Activated T-cell treated with anti-CD3 and anti-CD28 coated beads, Interleukin-2, amount 50 U/mL, for 24 hours (primary cell): ENCODE data around the gene VPS18.

Experiments used
- DNase-seq: peaks from one replicate; pipeline ENCODE4 v3.0.0-alpha.2; 2020
- H3K27ac Mint-ChIP-seq: 2 replicates; pipeline ENCODE4 v1.8.0; 2020; ENCODE audit warnings: mild to moderate bottlenecking, mixed read lengths
- H3K27me3 Mint-ChIP-seq: 2 replicates; pipeline ENCODE4 v1.8.0; 2020; ENCODE audit warnings: mixed read lengths
- H3K36me3 Mint-ChIP-seq: 2 replicates; pipeline ENCODE4 v1.8.0; 2020; ENCODE audit warnings: low read depth, mixed read lengths
- H3K4me1 Mint-ChIP-seq: 2 replicates; pipeline ENCODE4 v1.8.0; 2020; ENCODE audit warnings: low read depth, mixed read lengths
- H3K4me3 Mint-ChIP-seq: 2 replicates; pipeline ENCODE4 v1.8.0; 2020; ENCODE audit warnings: mild to moderate bottlenecking, moderate library complexity, mixed read lengths
- H3K9me3 Mint-ChIP-seq: 2 replicates; pipeline ENCODE4 v1.8.0; 2020; ENCODE audit warnings: mixed read lengths

VPS18 gene

GRCh38 chr15:40918146-40918798, 24.0 kb downstream of the VPS18 start:
- H3K9me3 Mint-ChIP-seq, result no peaks in the 10 kb centered on the region
- no peak overlapping the region for H3K4me3 Mint-ChIP-seq
- H3K27ac Mint-ChIP-seq, result no peak overlapping the region
- DNase-seq, result no peak
- no peaks in the 10 kb centered on the region for H3K4me1 Mint-ChIP-seq
- H3K27me3 Mint-ChIP-seq, result no peaks in the 10 kb centered on the region
- no peaks in the 10 kb centered on the region for H3K36me3 Mint-ChIP-seq

GRCh38 chr15:40918799-40919392, 24.6 kb downstream of the VPS18 start:
- H3K4me1 Mint-ChIP-seq, result no peaks in the 10 kb centered on the region
- H3K27me3 Mint-ChIP-seq, result no peaks in the 10 kb centered on the region
- H3K36me3 Mint-ChIP-seq, result no peaks in the 10 kb centered on the region

DNA sequence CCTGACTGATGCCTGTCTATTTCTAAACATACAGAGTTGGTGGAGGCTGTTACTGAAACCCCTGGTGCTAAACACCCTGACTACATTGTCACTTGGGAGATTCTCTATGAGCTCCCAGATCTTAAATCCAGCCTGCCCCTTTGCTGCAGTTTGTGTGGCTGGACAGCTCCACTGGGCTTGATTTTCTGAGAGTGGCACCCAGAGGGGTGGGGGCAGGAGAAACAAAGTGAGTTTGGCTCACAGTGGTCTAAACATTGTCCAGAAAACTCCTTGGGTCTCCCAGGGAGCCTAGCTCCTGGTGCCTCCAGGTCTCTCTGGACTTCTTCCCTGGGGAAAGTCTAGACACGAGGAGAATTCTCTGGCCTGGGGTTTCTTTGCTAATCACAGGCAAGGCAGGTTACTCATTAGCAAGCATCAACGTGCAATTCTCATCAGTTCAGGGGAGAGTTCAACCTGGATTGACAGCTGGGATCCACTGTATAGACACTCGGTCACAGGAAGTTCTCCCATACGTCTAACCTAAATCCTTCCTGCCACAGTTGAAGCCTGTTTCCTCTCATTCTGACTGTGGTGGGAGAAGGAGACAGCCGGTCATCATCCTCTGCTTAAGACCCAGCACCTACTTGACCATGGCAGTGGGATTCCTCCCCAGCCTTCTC, 27.8 kb downstream of the VPS18 start:
- Mint-ChIP-seq H3K9me3 (no peaks in the 10 kb centered on the region), H3K27me3 (peaks cover 29% of the 10 kb centered on the region), H3K4me1 (peaks cover 11% of the 10 kb centered on the region), H3K27ac (no peak overlapping the region), H3K36me3 (no peaks in the 10 kb centered on the region), H3K4me3 (no peak overlapping the region)
- DNase-seq, result no peak

More at GRCh38 chr15:40918799-40919392, 24.6 kb downstream of the VPS18 start:
- DNase-seq, result no peak
- Mint-ChIP-seq H3K4me3 (no peak overlapping the region), H3K9me3 (no peaks in the 10 kb centered on the region), H3K27ac (no peak overlapping the region)

GRCh38 chr15:40922608-40923005, 28.4 kb downstream of the VPS18 start:
- Mint-ChIP-seq H3K4me1 (peaks cover 14% of the 10 kb centered on the region), H3K27ac (no peak overlapping the region), H3K9me3 (no peaks in the 10 kb centered on the region), H3K4me3 (no peak overlapping the region), H3K27me3 (peaks cover 33% of the 10 kb centered on the region), H3K36me3 (no peaks in the 10 kb centered on the region)
- no peak for DNase-seq

DNA sequence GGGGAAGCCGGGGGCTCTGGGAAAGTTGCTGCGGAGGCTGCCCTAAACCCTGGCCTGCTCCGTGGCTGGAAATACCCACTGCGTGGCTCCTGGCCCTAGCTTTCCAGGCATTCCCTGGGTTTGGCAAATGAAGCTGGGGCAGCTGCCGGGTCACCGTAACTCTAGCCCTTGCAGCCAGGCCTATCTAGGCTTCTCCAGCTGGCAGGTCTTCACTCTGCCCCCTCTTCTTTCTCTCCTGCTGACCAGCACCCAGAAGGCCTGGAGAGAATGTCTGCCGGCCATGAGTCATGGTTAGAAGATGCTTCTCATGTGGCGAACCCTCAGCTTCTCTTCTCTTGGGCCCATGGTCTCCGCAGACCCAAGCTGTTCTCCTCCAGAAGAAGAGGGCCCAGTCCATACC, 29.3 kb downstream of the VPS18 start:
- H3K4me1 Mint-ChIP-seq, result peaks cover 17% of the 10 kb centered on the region
- H3K36me3 Mint-ChIP-seq, result no peaks in the 10 kb centered on the region
- H3K9me3 Mint-ChIP-seq, result no peaks in the 10 kb centered on the region
- H3K4me3 Mint-ChIP-seq, result no peak overlapping the region
- no peak overlapping the region for H3K27ac Mint-ChIP-seq
- DNase-seq, result no peak
- H3K27me3 Mint-ChIP-seq, result peaks cover 39% of the 10 kb centered on the region

- Mint-ChIP-seq H3K27ac (no peak overlapping the region), H3K36me3 (no peaks in the 10 kb centered on the region), H3K27me3 (peaks cover 59% of the 10 kb centered on the region), H3K9me3 (no peaks in the 10 kb centered on the region), H3K4me3 (no peak overlapping the region), H3K4me1 (peaks cover 33% of the 10 kb centered on the region)
- no peak for DNase-seq
Measured at GRCh38 chr15:40925495-40925862, 31.2 kb downstream of the VPS18 start.

- peak; percentile 60 for DNase-seq
- peak overlapping the region; percentile 23 for H3K4me3 Mint-ChIP-seq
- H3K36me3 Mint-ChIP-seq, result no peaks in the 10 kb centered on the region
- peaks cover 64% of the 10 kb centered on the region for H3K27me3 Mint-ChIP-seq
- H3K9me3 Mint-ChIP-seq, result no peaks in the 10 kb centered on the region
- no peak overlapping the region for H3K27ac Mint-ChIP-seq
- H3K4me1 Mint-ChIP-seq, result peaks cover 39% of the 10 kb centered on the region
Measured at GRCh38 chr15:40925863-40926658, 31.8 kb downstream of the VPS18 start.

DNA sequence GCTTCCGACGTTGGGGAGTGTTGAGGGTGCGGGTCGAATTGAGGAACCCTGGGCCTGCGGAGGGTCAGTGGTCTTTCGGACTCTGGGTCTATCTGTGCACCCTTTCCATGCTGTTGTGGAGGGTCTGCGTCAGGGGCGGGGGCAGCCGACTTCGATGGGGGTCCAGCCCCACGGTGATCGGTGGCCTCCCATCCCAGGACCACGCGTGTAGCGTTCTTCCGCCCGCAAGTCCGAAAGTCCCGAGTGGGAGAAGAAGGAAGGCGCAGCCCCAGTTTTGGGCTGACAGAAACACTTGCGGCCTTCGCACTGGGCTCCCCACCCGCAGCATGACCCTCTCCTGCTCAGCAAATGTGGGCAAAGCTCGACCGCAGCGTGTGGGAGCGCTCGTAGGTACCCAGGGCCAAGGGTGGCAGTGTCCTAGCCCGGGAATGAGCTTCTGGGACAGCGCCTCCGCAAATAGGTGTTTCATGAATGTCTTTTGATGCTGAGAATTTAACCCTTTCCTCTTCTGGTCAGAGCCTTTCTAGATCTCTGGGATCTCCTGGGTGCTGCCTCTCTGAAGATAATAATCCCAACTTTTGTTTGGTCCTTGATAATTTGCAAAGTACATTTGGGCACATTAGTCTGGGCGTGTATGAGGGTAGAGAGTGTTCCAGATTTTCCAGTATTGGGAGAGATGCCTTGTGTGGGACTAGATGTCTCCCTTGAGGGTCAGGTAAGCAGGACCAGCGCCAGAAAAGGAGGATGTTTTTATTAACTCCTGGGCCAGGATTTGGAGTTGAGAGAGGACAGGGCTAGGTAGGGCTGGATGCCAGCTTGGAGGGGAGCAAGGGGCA, 32.6 kb downstream of the VPS18 start:
- H3K4me3 Mint-ChIP-seq, result peak overlapping the region; percentile 23
- peaks cover 73% of the 10 kb centered on the region for H3K27me3 Mint-ChIP-seq
- H3K27ac Mint-ChIP-seq, result no peak overlapping the region
- H3K36me3 Mint-ChIP-seq, result no peaks in the 10 kb centered on the region
- DNase-seq, result no peak
- no peaks in the 10 kb centered on the region for H3K9me3 Mint-ChIP-seq
- peaks cover 43% of the 10 kb centered on the region for H3K4me1 Mint-ChIP-seq

DNA sequence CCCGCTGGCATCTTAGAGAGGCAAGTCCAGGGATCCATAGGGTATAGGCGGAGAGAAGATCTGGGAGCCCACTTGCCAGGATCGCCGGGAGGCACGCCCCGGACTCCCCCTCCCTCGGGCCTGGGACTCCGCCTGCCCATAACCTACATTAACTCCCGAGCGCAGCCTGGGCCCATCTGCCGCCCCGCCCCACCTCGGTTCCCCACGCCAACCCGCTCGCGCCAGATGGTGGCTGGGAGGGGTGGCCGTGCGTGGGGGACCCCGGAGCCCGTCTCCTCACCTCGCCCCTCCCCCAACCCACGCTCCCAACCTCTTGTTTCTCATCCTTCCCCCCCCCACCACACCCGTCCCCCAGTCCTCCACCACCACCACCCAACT, 33.2 kb downstream of the VPS18 start:
- H3K27ac Mint-ChIP-seq, result no peak overlapping the region
- H3K4me3 Mint-ChIP-seq, result peak overlapping the region; percentile 11
- H3K9me3 Mint-ChIP-seq, result no peaks in the 10 kb centered on the region
- H3K4me1 Mint-ChIP-seq, result peaks cover 46% of the 10 kb centered on the region
- H3K27me3 Mint-ChIP-seq, result peaks cover 79% of the 10 kb centered on the region
- DNase-seq, result no peak
- H3K36me3 Mint-ChIP-seq, result no peaks in the 10 kb centered on the region

DNA sequence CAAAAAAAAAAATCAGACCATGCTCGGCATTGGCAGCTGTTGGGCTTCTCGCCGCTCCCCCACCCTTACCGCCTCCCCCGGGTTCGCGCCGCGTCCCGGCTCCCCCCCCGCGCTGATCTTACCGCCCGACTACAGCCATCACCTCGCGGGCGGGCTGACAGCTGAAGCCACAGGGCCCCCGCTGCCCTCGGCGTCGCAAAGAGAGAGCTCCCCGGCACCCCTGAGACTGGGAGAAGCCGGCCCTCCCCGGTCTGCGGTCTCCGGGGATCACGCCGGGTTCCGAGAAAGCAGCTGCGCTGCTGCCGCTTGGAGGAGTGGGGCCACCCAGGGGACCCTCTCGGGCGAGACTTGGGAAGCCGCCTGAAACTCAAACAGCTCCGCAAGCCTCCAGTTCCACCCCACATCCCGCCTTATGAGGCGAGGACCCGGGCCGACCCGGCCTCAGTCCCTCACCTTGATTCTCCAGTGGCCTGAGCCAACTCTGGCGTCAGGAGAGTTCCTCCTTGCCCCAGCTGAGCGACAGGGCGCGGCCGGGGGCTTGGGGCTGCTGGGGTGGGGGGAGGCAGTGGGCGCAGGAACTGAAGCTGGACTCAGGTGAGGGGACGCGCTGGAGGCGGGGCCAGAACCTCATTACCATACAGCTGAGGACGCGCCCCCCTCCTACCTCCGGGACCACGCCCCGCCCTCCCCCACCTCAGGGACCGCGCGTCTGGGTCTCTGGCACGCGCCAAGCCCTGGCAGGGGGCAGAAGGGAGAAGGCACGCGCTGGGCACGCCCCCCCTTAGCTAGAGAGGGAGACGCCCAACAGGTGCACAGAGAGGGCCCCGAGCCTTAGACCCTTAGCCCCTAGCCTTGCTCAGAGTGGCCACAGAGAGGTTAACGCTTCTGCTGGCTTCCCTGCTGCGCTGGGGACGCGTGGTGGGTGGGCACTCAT, 33.9 kb downstream of the VPS18 start:
- peak overlapping the region; percentile 66 for H3K4me3 Mint-ChIP-seq
- peak; percentile 52 for DNase-seq
- peaks cover 84% of the 10 kb centered on the region for H3K27me3 Mint-ChIP-seq
- H3K9me3 Mint-ChIP-seq, result no peaks in the 10 kb centered on the region
- no peak overlapping the region for H3K27ac Mint-ChIP-seq
- H3K4me1 Mint-ChIP-seq, result peaks cover 46% of the 10 kb centered on the region
- no peaks in the 10 kb centered on the region for H3K36me3 Mint-ChIP-seq

GRCh38 chr15:40928821-40929659, 34.8 kb downstream of the VPS18 start, which contains the start of gene DLL4:
Gene DLL4 (plus strand): TSS chr15:40929340. CDS start chr15:40929669, 329 bp downstream.
- no peaks in the 10 kb centered on the region for H3K36me3 Mint-ChIP-seq
- H3K9me3 Mint-ChIP-seq, result no peaks in the 10 kb centered on the region
- H3K27ac Mint-ChIP-seq, result no peak within 1 kb of the TSS
- DNase-seq, result peak; percentile 67
- peaks cover 87% of the 10 kb centered on the region for H3K27me3 Mint-ChIP-seq
- peaks cover 46% of the 10 kb centered on the region for H3K4me1 Mint-ChIP-seq
- H3K4me3 Mint-ChIP-seq, result peak within 1 kb of the TSS; percentile 66

DNA sequence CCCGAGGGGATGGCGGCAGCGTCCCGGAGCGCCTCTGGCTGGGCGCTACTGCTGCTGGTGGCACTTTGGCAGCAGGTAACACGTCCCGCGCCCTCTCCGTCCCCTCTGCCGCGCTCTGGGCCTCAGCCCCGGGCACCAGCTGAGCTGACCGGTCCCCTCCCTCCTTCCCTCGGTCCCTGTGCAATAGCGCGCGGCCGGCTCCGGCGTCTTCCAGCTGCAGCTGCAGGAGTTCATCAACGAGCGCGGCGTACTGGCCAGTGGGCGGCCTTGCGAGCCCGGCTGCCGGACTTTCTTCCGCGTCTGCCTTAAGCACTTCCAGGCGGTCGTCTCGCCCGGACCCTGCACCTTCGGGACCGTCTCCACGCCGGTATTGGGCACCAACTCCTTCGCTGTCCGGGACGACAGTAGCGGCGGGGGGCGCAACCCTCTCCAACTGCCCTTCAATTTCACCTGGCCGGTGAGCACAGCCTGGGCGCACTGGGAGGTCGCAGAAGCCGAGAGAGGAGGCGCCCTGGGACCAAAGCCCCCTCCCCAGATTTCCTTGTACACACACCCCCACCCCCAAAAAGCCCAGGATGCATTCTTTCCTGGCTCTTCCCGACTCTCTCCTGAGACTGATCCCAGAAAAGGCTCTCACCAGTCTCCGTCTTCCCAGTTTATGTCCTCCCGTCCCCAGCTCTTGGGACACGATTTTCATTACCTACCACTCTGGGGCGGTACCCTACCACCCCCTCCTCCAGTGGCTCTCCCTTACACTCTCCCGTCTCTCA, 35.6 kb downstream of the VPS18 start:
- H3K9me3 Mint-ChIP-seq, result no peaks in the 10 kb centered on the region
- H3K27ac Mint-ChIP-seq, result no peak overlapping the region
- H3K27me3 Mint-ChIP-seq, result peaks cover 81% of the 10 kb centered on the region
- H3K36me3 Mint-ChIP-seq, result no peaks in the 10 kb centered on the region
- DNase-seq, result no peak
- H3K4me1 Mint-ChIP-seq, result peaks cover 46% of the 10 kb centered on the region
- H3K4me3 Mint-ChIP-seq, result peak overlapping the region; percentile 48
